NCI-H69 (cell line): ENCODE data around the gene SETBP1.
A peak's percentile ranks its signal among the peaks of the same experiment; 100 is the strongest.

ENCODE experiments used
- DNase-seq: peaks from one replicate; lab custom pipeline; 2025; lab: John Stamatoyannopoulos, UW

Gene SETBP1

GRCh38 chr18:45066886-45067285 lies 386.2 kb downstream of the SETBP1 start:
- no peak for DNase-seq

GRCh38 chr18:45068400-45069094 lies 387.9 kb downstream of the SETBP1 start:
- peak; percentile 63 for DNase-seq

GRCh38 chr18:45069546-45069945 lies 388.9 kb downstream of the SETBP1 start:
- DNase-seq: no peak

GRCh38 chr18:45071956-45072355 lies 391.3 kb downstream of the SETBP1 start:
- no peak for DNase-seq

- DNase-seq: no peak
Measured at GRCh38 chr18:45073556-45073955, 392.9 kb downstream of the SETBP1 start.

- peak; percentile 91 for DNase-seq
Measured at GRCh38 chr18:45081566-45082181, 401.0 kb downstream of the SETBP1 start.

- no peak for DNase-seq
Measured at GRCh38 chr18:45083226-45083855, 402.7 kb downstream of the SETBP1 start.

GRCh38 chr18:45084206-45084605 lies 403.5 kb downstream of the SETBP1 start:
- peak; percentile 42 for DNase-seq

GRCh38 chr18:45085916-45086624 lies 405.4 kb downstream of the SETBP1 start:
- peak; percentile 76 for DNase-seq

- DNase-seq: no peak
Measured at GRCh38 chr18:45086777-45087176, 406.1 kb downstream of the SETBP1 start.

GRCh38 chr18:45090526-45091140 lies 409.9 kb downstream of the SETBP1 start:
- DNase-seq: no peak

GRCh38 chr18:45100321-45101105 lies 419.8 kb downstream of the SETBP1 start:
- DNase-seq: no peak

GRCh38 chr18:45102126-45102525 lies 421.4 kb downstream of the SETBP1 start:
- DNase-seq: no peak

GRCh38 chr18:45102863-45103262 lies 422.2 kb downstream of the SETBP1 start:
- DNase-seq: no peak

GRCh38 chr18:45103319-45104048 lies 422.8 kb downstream of the SETBP1 start:
- no peak for DNase-seq

- peak; percentile 83 for DNase-seq
Measured at GRCh38 chr18:45104049-45104395, 423.3 kb downstream of the SETBP1 start.

- no peak for DNase-seq
Measured at GRCh38 chr18:45106331-45106774, 425.7 kb downstream of the SETBP1 start.

- DNase-seq: no peak
Measured at GRCh38 chr18:45107425-45107824, 426.7 kb downstream of the SETBP1 start.

- no peak for DNase-seq
Measured at GRCh38 chr18:45108754-45109153, 428.1 kb downstream of the SETBP1 start.

- no peak for DNase-seq
Measured at GRCh38 chr18:45109271-45109670, 428.6 kb downstream of the SETBP1 start.

GRCh38 chr18:45109706-45110105 lies 429.0 kb downstream of the SETBP1 start:
- DNase-seq: no peak
